ENCODE data around the gene ASB3. TPM values are rescaled to one million over a fixed set of nuclear protein-coding genes. Genes with fewer than 3 reads are reported as not detected.

The ASB3 gene
- total and polyA plus RNA-seq, 2 donors (not counting 1 experiment from before 2014, with no cell fraction given), result 15.9 to 30.7 TPM

- DNase-seq (no peak), ATAC-seq (ENCODE audit: low read depth) (no peak)
- Histone ChIP-seq H3K79me2 (ENCODE audit: control insufficient read depth, insufficient read depth, low read length) (no peaks in the 10 kb centered on the region), H2AFZ (ENCODE audit: insufficient read depth, low read depth, low read length, poor library complexity, severe bottlenecking) (no peak overlapping the region), H3K9ac (ENCODE audit: low read length) (no peak overlapping the region), H3K27ac (ENCODE audit: low read length in 2 of 2) (no peak overlapping the region), H3K36me3 (replicated peaks in 1 of 2; ENCODE audit: control extremely low read depth in 1 of 2, control insufficient read depth in 1 of 2, extremely low read depth in 1 of 2, insufficient read depth in 2 of 2, low read length in 1 of 2) (peaks cover 4% of the 10 kb centered on the region in 2 experiments), H3K4me2 (replicated peaks; ENCODE audit: low read depth, low read length, poor library complexity, severe bottlenecking) (no peak overlapping the region), H3K4me1 (ENCODE audit: control insufficient read depth in 2 of 2, insufficient read depth in 2 of 2, low read length in 2 of 2) (no peaks in the 10 kb centered on the region), H3K4me3 (ENCODE audit: control extremely low read depth in 1 of 5, extremely low read depth in 1 of 5, insufficient read depth in 1 of 5, low read depth in 2 of 5, low read length in 4 of 5) (no peak overlapping the region), H3K9me3 (ENCODE audit: control extremely low read depth in 1 of 3, control insufficient read depth in 2 of 3, insufficient read depth in 1 of 3, low read length in 2 of 3) (no peaks in the 10 kb centered on the region), H3K27me3 (replicated peaks in 1 of 4; ENCODE audit: control extremely low read depth in 1 of 4, control insufficient read depth in 3 of 4, insufficient read depth in 4 of 4, low read length in 3 of 4) (no peaks in the 10 kb centered on the region), H4K20me1 (ENCODE audit: control insufficient read depth, insufficient read depth, low read length, poor library complexity, severe bottlenecking) (no peaks in the 10 kb centered on the region)
- intact Hi-C loops (cut with micrococcal nuclease), result no loop called here
- no peak overlapping the region for H3K27ac Mint-ChIP-seq
- POLR2A ChIA-PET, result no interaction called here
- H3K4me3 Mint-ChIP-seq, result no peak overlapping the region
- no peaks in the 10 kb centered on the region for H3K27me3 Mint-ChIP-seq
- TF ChIP-seq CTCF (IDR thresholded peaks at IDR 0.05) (no peak), EZH2 (IDR thresholded peaks at IDR 0.05; ENCODE audit: borderline replicate concordance, insufficient read depth, low read depth, low read length, poor library complexity, severe bottlenecking) (no peak)
- CTCF ChIA-PET, result no interaction called here
- no CpG with 5 or more reads among the region's 1 CpG for WGBS (ENCODE audit: insufficient coverage)
- no peaks in the 10 kb centered on the region for H3K9me3 Mint-ChIP-seq (ENCODE audit: insufficient read depth)
- H3K4me1 Mint-ChIP-seq, result no peaks in the 10 kb centered on the region
Measured at GRCh38 chr2:53751728-53752127, 35.0 kb downstream of the ASB3 start.

- Histone ChIP-seq H3K36me3 (replicated peaks in 1 of 2; ENCODE audit: control extremely low read depth in 1 of 2, control insufficient read depth in 1 of 2, extremely low read depth in 1 of 2, insufficient read depth in 2 of 2, low read length in 1 of 2) (peaks cover 4 to 7% of the 10 kb centered on the region in 2 experiments), H4K20me1 (ENCODE audit: control insufficient read depth, insufficient read depth, low read length, poor library complexity, severe bottlenecking) (no peaks in the 10 kb centered on the region), H3K27ac (ENCODE audit: low read length in 2 of 2) (no peak overlapping the region), H3K4me3 (ENCODE audit: control extremely low read depth in 1 of 5, extremely low read depth in 1 of 5, insufficient read depth in 1 of 5, low read depth in 2 of 5, low read length in 4 of 5) (no peak overlapping the region), H3K27me3 (replicated peaks in 1 of 4; ENCODE audit: control extremely low read depth in 1 of 4, control insufficient read depth in 3 of 4, insufficient read depth in 4 of 4, low read length in 3 of 4) (no peaks in the 10 kb centered on the region), H3K4me2 (replicated peaks; ENCODE audit: low read depth, low read length, poor library complexity, severe bottlenecking) (no peak overlapping the region), H3K9me3 (ENCODE audit: control extremely low read depth in 1 of 3, control insufficient read depth in 2 of 3, insufficient read depth in 1 of 3, low read length in 2 of 3) (no peaks in the 10 kb centered on the region), H3K79me2 (ENCODE audit: control insufficient read depth, insufficient read depth, low read length) (no peaks in the 10 kb centered on the region), H3K4me1 (ENCODE audit: control insufficient read depth in 2 of 2, insufficient read depth in 2 of 2, low read length in 2 of 2) (no peaks in the 10 kb centered on the region), H2AFZ (ENCODE audit: insufficient read depth, low read depth, low read length, poor library complexity, severe bottlenecking) (no peak overlapping the region), H3K9ac (ENCODE audit: low read length) (no peak overlapping the region)
- Mint-ChIP-seq H3K4me1 (peaks cover 2% of the 10 kb centered on the region), H3K27me3 (no peaks in the 10 kb centered on the region), H3K27ac (no peak overlapping the region), H3K4me3 (no peak overlapping the region), H3K9me3 (ENCODE audit: insufficient read depth) (no peaks in the 10 kb centered on the region)
- WGBS (ENCODE audit: insufficient coverage), result no CpG with 5 or more reads among the region's 4 CpGs
- no peak for DNase-seq
- no peak for ATAC-seq (ENCODE audit: low read depth)
- ChIA-PET CTCF (no interaction called here), POLR2A (no interaction called here)
- TF ChIP-seq EZH2 (IDR thresholded peaks at IDR 0.05; ENCODE audit: borderline replicate concordance, insufficient read depth, low read depth, low read length, poor library complexity, severe bottlenecking) (no peak), CTCF (IDR thresholded peaks at IDR 0.05) (no peak)
- intact Hi-C loops (cut with micrococcal nuclease), result no loop called here
Measured at GRCh38 chr2:53750041-53750768, 36.5 kb downstream of the ASB3 start.

All from B cell (primary cell).